IgD-negative memory B cell (primary cell): ENCODE results near the gene MXD4. TPM values are rescaled to one million over a fixed set of nuclear protein-coding genes. Genes with fewer than 3 reads are reported as not detected.

ENCODE experiments used
- H3K27ac Mint-ChIP-seq, 3 donors: one replicate each; pipeline ENCODE4 v1.8.0; 2020 to 2022; ENCODE audit warnings: mild to moderate bottlenecking in 3 of 3, mixed read lengths in 3 of 3, moderate library complexity in 1 of 3
- H3K27me3 Mint-ChIP-seq: one replicate; pipeline ENCODE4 v1.8.0; 2021; ENCODE audit warnings: mixed read lengths
- H3K36me3 Mint-ChIP-seq: one replicate; pipeline ENCODE4 v1.8.0; 2020; ENCODE audit warnings: mild to moderate bottlenecking, mixed read lengths
- H3K4me1 Mint-ChIP-seq, 3 donors: one replicate each; pipeline ENCODE4 v1.8.0; 2020 to 2022; ENCODE audit warnings: mixed read lengths in 3 of 3, mild to moderate bottlenecking in 1 of 3
- H3K4me3 Mint-ChIP-seq, 4 donors: one replicate each; pipeline ENCODE4 v1.8.0; 2020 to 2022; ENCODE audit warnings: mild to moderate bottlenecking in 4 of 4, mixed read lengths in 4 of 4, moderate library complexity in 3 of 4
- H3K9me3 Mint-ChIP-seq, 3 donors: one replicate each; pipeline ENCODE4 v1.8.0; 2020 to 2021; ENCODE audit warnings: mixed read lengths in 3 of 3, mild to moderate bottlenecking in 1 of 3
- polyA plus RNA-seq: library from polyadenylated mRNA; unstranded; fragments of 300-500 nt; fragmentation: Illumina TruSeq; gene quantifications from one replicate; pipeline ENCODE4 v1.2.3, GENCODE V29; 2021

The MXD4 gene
- polyA plus RNA-seq, 1 donor from 2014 or later, result 31.1 TPM

GRCh38 chr4:2298532-2298991 is 36.7 kb upstream of the MXD4 start:
- Mint-ChIP-seq H3K27me3 (peaks cover 1% of the 10 kb centered on the region), H3K9me3 (peaks cover 0 to 4% (median 2%) of the 10 kb centered on the region in 3 donors), H3K36me3 (no peaks in the 10 kb centered on the region), H3K4me3 (no peak overlapping the region), H3K27ac (peak overlapping the region in 1 of 3 donors; percentile 89), H3K4me1 (peaks cover 0 to 12% (median 11%) of the 10 kb centered on the region in 3 donors)

GRCh38 chr4:2297606-2298531 is 36.0 kb upstream of the MXD4 start:
- Mint-ChIP-seq H3K36me3 (peaks cover 2% of the 10 kb centered on the region), H3K4me3 (peak overlapping the region in 1 of 4 donors; percentile 82), H3K4me1 (peaks cover under 1 to 12% (median 11%) of the 10 kb centered on the region in 3 donors), H3K27me3 (peaks cover 1% of the 10 kb centered on the region), H3K27ac (peak overlapping the region in 1 of 3 donors; percentile 89), H3K9me3 (peaks cover 0 to 4% (median 2%) of the 10 kb centered on the region in 3 donors)

GRCh38 chr4:2296631-2297601 is 35.0 kb upstream of the MXD4 start:
- Mint-ChIP-seq H3K4me1 (peaks cover 4 to 11% (median 11%) of the 10 kb centered on the region in 3 donors), H3K27ac (no peak overlapping the region), H3K9me3 (peaks cover 0 to 2% (median 0%) of the 10 kb centered on the region in 3 donors), H3K36me3 (peaks cover 2% of the 10 kb centered on the region), H3K27me3 (peaks cover 1% of the 10 kb centered on the region), H3K4me3 (no peak overlapping the region)

- Mint-ChIP-seq H3K9me3 (peaks cover 0 to 2% (median 0%) of the 10 kb centered on the region in 3 donors), H3K4me3 (no peak overlapping the region), H3K27ac (no peak overlapping the region), H3K4me1 (peaks cover 6 to 12% (median 11%) of the 10 kb centered on the region in 3 donors), H3K27me3 (peaks cover 1% of the 10 kb centered on the region), H3K36me3 (peaks cover 3% of the 10 kb centered on the region)
These were observed 34.1 kb upstream of the MXD4 start for GRCh38 chr4:2295900-2296442.

GRCh38 chr4:2295500-2295899 is 33.6 kb upstream of the MXD4 start:
- peaks cover 11 to 15% (median 15%) of the 10 kb centered on the region in 3 donors for H3K4me1 Mint-ChIP-seq
- no peak overlapping the region for H3K27ac Mint-ChIP-seq
- peaks cover 3% of the 10 kb centered on the region for H3K27me3 Mint-ChIP-seq
- H3K4me3 Mint-ChIP-seq, result no peak overlapping the region
- H3K9me3 Mint-ChIP-seq, result peaks cover 0 to 2% (median 0%) of the 10 kb centered on the region in 3 donors
- H3K36me3 Mint-ChIP-seq, result peaks cover 5% of the 10 kb centered on the region

- Mint-ChIP-seq H3K27ac (peak overlapping the region in 1 of 3 donors; percentile 31), H3K36me3 (peaks cover 5% of the 10 kb centered on the region), H3K4me3 (peak overlapping the region in 1 of 4 donors; percentile 74), H3K27me3 (peaks cover 3% of the 10 kb centered on the region), H3K4me1 (peaks cover 8 to 11% (median 11%) of the 10 kb centered on the region in 3 donors), H3K9me3 (peaks cover 0 to 2% (median 0%) of the 10 kb centered on the region in 3 donors)
These were observed 30.8 kb upstream of the MXD4 start for GRCh38 chr4:2292646-2293108.

GRCh38 chr4:2291705-2292645 is 30.1 kb upstream of the MXD4 start:
- H3K9me3 Mint-ChIP-seq, result peaks cover 0 to 2% (median 0%) of the 10 kb centered on the region in 3 donors
- peak overlapping the region in 1 of 4 donors; percentile 74 for H3K4me3 Mint-ChIP-seq
- peaks cover 2% of the 10 kb centered on the region for H3K27me3 Mint-ChIP-seq
- H3K27ac Mint-ChIP-seq, result peak overlapping the region in 2 of 3 donors; percentile 88 to 91
- H3K4me1 Mint-ChIP-seq, result peaks cover 4 to 11% (median 7%) of the 10 kb centered on the region in 3 donors
- peaks cover 5% of the 10 kb centered on the region for H3K36me3 Mint-ChIP-seq

GRCh38 chr4:2290974-2291704 is 29.2 kb upstream of the MXD4 start:
- Mint-ChIP-seq H3K27ac (peak overlapping the region in 2 of 3 donors; percentile 88 to 91), H3K9me3 (peaks cover 0 to 2% (median 0%) of the 10 kb centered on the region in 3 donors), H3K4me3 (peak overlapping the region; percentile 7 to 93 (median 62)), H3K36me3 (peaks cover 5% of the 10 kb centered on the region), H3K4me1 (peaks cover 4 to 11% (median 7%) of the 10 kb centered on the region in 3 donors), H3K27me3 (peaks cover 2% of the 10 kb centered on the region)

GRCh38 chr4:2290488-2290887 is 28.6 kb upstream of the MXD4 start:
- peak overlapping the region in 2 of 3 donors; percentile 88 to 91 for H3K27ac Mint-ChIP-seq
- peaks cover 0 to 2% (median 0%) of the 10 kb centered on the region in 3 donors for H3K9me3 Mint-ChIP-seq
- H3K36me3 Mint-ChIP-seq, result peaks cover 5% of the 10 kb centered on the region
- H3K27me3 Mint-ChIP-seq, result peaks cover 2% of the 10 kb centered on the region
- H3K4me3 Mint-ChIP-seq, result peak overlapping the region; percentile 7 to 93 (median 62)
- H3K4me1 Mint-ChIP-seq, result peaks cover 4 to 11% (median 7%) of the 10 kb centered on the region in 3 donors

GRCh38 chr4:2289955-2290333 is 28.0 kb upstream of the MXD4 start:
- H3K9me3 Mint-ChIP-seq, result peaks cover 0 to 2% (median 0%) of the 10 kb centered on the region in 3 donors
- H3K4me1 Mint-ChIP-seq, result peaks cover 4 to 11% (median 7%) of the 10 kb centered on the region in 3 donors
- H3K36me3 Mint-ChIP-seq, result peaks cover 5% of the 10 kb centered on the region
- H3K27me3 Mint-ChIP-seq, result peaks cover 2% of the 10 kb centered on the region
- peak overlapping the region in 1 of 3 donors; percentile 91 for H3K27ac Mint-ChIP-seq
- no peak overlapping the region for H3K4me3 Mint-ChIP-seq

GRCh38 chr4:2289311-2289954 is 27.5 kb upstream of the MXD4 start:
- H3K4me1 Mint-ChIP-seq, result peaks cover 4 to 11% (median 7%) of the 10 kb centered on the region in 3 donors

GRCh38 chr4:2288051-2288541 is 26.2 kb upstream of the MXD4 start:
- H3K36me3 Mint-ChIP-seq, result peaks cover 5% of the 10 kb centered on the region
- peaks cover 4 to 11% (median 7%) of the 10 kb centered on the region in 3 donors for H3K4me1 Mint-ChIP-seq
- no peaks in the 10 kb centered on the region for H3K9me3 Mint-ChIP-seq
- H3K27me3 Mint-ChIP-seq, result peaks cover 2% of the 10 kb centered on the region
- no peak overlapping the region for H3K4me3 Mint-ChIP-seq
- H3K27ac Mint-ChIP-seq, result peak overlapping the region in 1 of 3 donors; percentile 13

More at GRCh38 chr4:2289311-2289954, 27.5 kb upstream of the MXD4 start:
- Mint-ChIP-seq H3K4me3 (no peak overlapping the region), H3K27ac (peak overlapping the region in 1 of 3 donors; percentile 91), H3K27me3 (peaks cover 2% of the 10 kb centered on the region), H3K9me3 (peaks cover 0 to 2% (median 0%) of the 10 kb centered on the region in 3 donors), H3K36me3 (peaks cover 5% of the 10 kb centered on the region)
